Activated CD8-positive, alpha-beta T cell treated with anti-CD3 and anti-CD28 coated beads for 36 hours (primary cell): ENCODE data around the gene CGGBP1. TPM values are rescaled to one million over a fixed set of nuclear protein-coding genes. Genes with fewer than 3 reads are reported as not detected.

ENCODE experiments used
- ATAC-seq: fragments of 200-7000 bp; cut with Tn5 transposase; one replicate; pipeline ENCODE4 v1.10.0; 2021; ENCODE audit warnings: mild to moderate bottlenecking, moderate library complexity
- CTCF ChIA-PET: fragments of 350-600 bp; sonication (Branson Sonifier 250); formaldehyde crosslinking; loops from one replicate; lab custom pipeline; 2021; ENCODE audit warnings: antibody characterized with exemption; lab: Charles Lee
- POLR2A ChIA-PET: fragments of 350-600 bp; sonication (Branson Sonifier 250); formaldehyde crosslinking; loops from one replicate; lab custom pipeline; 2021; ENCODE audit warnings: antibody characterized with exemption; lab: Charles Lee
- DNase-seq: peaks from one replicate; pipeline ENCODE4 v3.0.0-alpha.2; 2020
- H3K27ac Mint-ChIP-seq: one replicate; pipeline ENCODE4 v1.8.0; 2021; ENCODE audit warnings: mild to moderate bottlenecking, mixed read lengths
- H3K27me3 Mint-ChIP-seq: one replicate; pipeline ENCODE4 v1.8.0; 2021; ENCODE audit warnings: mixed read lengths
- H3K36me3 Mint-ChIP-seq: one replicate; pipeline ENCODE4 v1.8.0; 2021; ENCODE audit warnings: low read depth, mixed read lengths
- H3K4me1 Mint-ChIP-seq: one replicate; pipeline ENCODE4 v1.8.0; 2021; ENCODE audit warnings: low read depth, mixed read lengths
- H3K4me3 Mint-ChIP-seq: one replicate; pipeline ENCODE4 v1.8.0; 2021; ENCODE audit warnings: mild to moderate bottlenecking, moderate library complexity, mixed read lengths
- H3K9me3 Mint-ChIP-seq: one replicate; pipeline ENCODE4 v1.8.0; 2021; ENCODE audit warnings: mixed read lengths
- CTCF ChIP-seq: fragments of 200-600 bp; IDR thresholded peaks from one replicate; pipeline ENCODE4 v1.8.0; 2022; ENCODE audit warnings: antibody characterized with exemption, mild to moderate bottlenecking
- intact Hi-C: fragments of 100-400 bp; cut with micrococcal nuclease; formaldehyde crosslinking; loops from one replicate; pipeline ENCODE4 v1.10.0; 2022
- total RNA-seq, 2 experiments: library from RNA; stranded (reverse); gene quantifications; one replicate each; pipeline ENCODE4 v1.2.3, GENCODE V29; 2021

The CGGBP1 gene
- total RNA-seq, 2 experiments from 2014 or later, result 69.2 to 74.6 TPM

GRCh38 chr3:88092270-88092669 lies 33.5 kb upstream of the CGGBP1 start:
- ATAC-seq (no peak), DNase-seq (no peak)
- H3K4me3 Mint-ChIP-seq, result no peak overlapping the region
- CTCF ChIA-PET, result no interaction called here
- peaks cover 12% of the 10 kb centered on the region for H3K4me1 Mint-ChIP-seq
- H3K27ac Mint-ChIP-seq, result no peak overlapping the region
- H3K36me3 Mint-ChIP-seq, result peaks cover 48% of the 10 kb centered on the region
- intact Hi-C loops, result no loop called here
- POLR2A ChIA-PET, result no interaction called here
- peaks cover 4% of the 10 kb centered on the region for H3K9me3 Mint-ChIP-seq
- H3K27me3 Mint-ChIP-seq, result no peaks in the 10 kb centered on the region
- no peak for TF ChIP-seq CTCF

- Mint-ChIP-seq H3K4me1 (peaks cover 7% of the 10 kb centered on the region), H3K36me3 (peaks cover 33% of the 10 kb centered on the region), H3K4me3 (no peak overlapping the region), H3K27me3 (no peaks in the 10 kb centered on the region), H3K27ac (no peak overlapping the region), H3K9me3 (peaks cover 4% of the 10 kb centered on the region)
- CTCF ChIA-PET, result interaction anchor here (1.5 to 3.0 kb wide), 2 partner anchors 12 to 22 kb away, joined by 5 to 15 read pairs; no protein-coding TSS in a partner anchor
- intact Hi-C loops, result no loop called here
- ATAC-seq (no peak), DNase-seq (no peak)
- POLR2A ChIA-PET, result no interaction called here
- TF ChIP-seq CTCF, result no peak
Measured at GRCh38 chr3:88090681-88091080, 31.9 kb upstream of the CGGBP1 start.

- CTCF ChIA-PET, result no interaction called here
Measured at GRCh38 chr3:88084097-88084501, 25.3 kb upstream of the CGGBP1 start.

GRCh38 chr3:88082854-88083253 lies 24.0 kb upstream of the CGGBP1 start:
- peaks cover 15% of the 10 kb centered on the region for H3K36me3 Mint-ChIP-seq
- POLR2A ChIA-PET, result no interaction called here
- TF ChIP-seq CTCF, result no peak
- CTCF ChIA-PET, result interaction anchor here (0.8 kb wide), 1 partner anchor 30 kb away, joined by 3 read pairs; no protein-coding TSS in a partner anchor
- no peaks in the 10 kb centered on the region for H3K9me3 Mint-ChIP-seq
- H3K4me3 Mint-ChIP-seq, result no peak overlapping the region
- H3K27ac Mint-ChIP-seq, result no peak overlapping the region
- ATAC-seq, result no peak
- no peaks in the 10 kb centered on the region for H3K27me3 Mint-ChIP-seq
- no peak for DNase-seq
- intact Hi-C loops, result no loop called here
- peaks cover 33% of the 10 kb centered on the region for H3K4me1 Mint-ChIP-seq

More at GRCh38 chr3:88084097-88084501, 25.3 kb upstream of the CGGBP1 start:
- ATAC-seq (no peak), DNase-seq (no peak)
- Mint-ChIP-seq H3K4me1 (peaks cover 23% of the 10 kb centered on the region), H3K4me3 (no peak overlapping the region), H3K27me3 (no peaks in the 10 kb centered on the region), H3K36me3 (peaks cover 16% of the 10 kb centered on the region), H3K9me3 (no peaks in the 10 kb centered on the region), H3K27ac (no peak overlapping the region)
- intact Hi-C loops, result no loop called here
- POLR2A ChIA-PET, result no interaction called here
- TF ChIP-seq CTCF, result no peak

GRCh38 chr3:88078932-88079331 lies 20.1 kb upstream of the CGGBP1 start:
- Mint-ChIP-seq H3K27ac (no peak overlapping the region), H3K27me3 (no peaks in the 10 kb centered on the region), H3K4me3 (no peak overlapping the region), H3K4me1 (peaks cover 49% of the 10 kb centered on the region), H3K36me3 (peaks cover 15% of the 10 kb centered on the region), H3K9me3 (no peaks in the 10 kb centered on the region)
- ATAC-seq, result no peak
- intact Hi-C loops, result no loop called here
- no peak for TF ChIP-seq CTCF
- DNase-seq, result no peak
- ChIA-PET CTCF (interaction anchor here (1.4 to 1.5 kb wide), 2 partner anchors 11 to 34 kb away, joined by 4 to 5 read pairs; no protein-coding TSS in a partner anchor), POLR2A (interaction anchor here (1.8 kb wide), 1 partner anchor 20 kb away, joined by 5 read pairs; the partner anchor contains the start of genes CGGBP1 and ZNF654)
